Measurements from ENCODE around the gene MACROD2.
"Not testable (repeated sequence)": the region's sequence is repeated elsewhere in the genome, so short reads cannot be mapped to it uniquely, and the experiment has no call there.

MACROD2 gene

GRCh38 chr20:15977026-15977425 is 1981.7 kb downstream of the MACROD2 start:
- DNase-seq, result no peak

DNA sequence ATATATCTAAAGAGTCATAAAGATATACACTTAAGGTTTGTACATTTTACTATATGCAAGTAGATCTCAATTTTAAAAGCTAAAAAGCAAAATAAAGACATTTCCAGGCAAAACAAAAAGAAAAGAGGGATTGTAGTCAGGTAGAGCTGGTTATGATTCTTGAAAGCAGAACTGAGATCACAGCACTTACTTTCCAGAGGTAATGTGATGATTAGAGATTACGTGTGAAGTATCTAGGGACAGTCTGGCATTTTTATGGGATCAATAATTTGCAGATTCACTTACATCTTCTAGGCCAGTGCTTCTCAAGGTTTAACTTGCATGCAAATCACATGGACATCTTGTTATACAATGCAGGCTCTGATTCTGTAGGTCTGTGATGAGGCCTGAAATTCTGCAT is 1982.4 kb downstream of the MACROD2 start:
- no peak for DNase-seq

DNA sequence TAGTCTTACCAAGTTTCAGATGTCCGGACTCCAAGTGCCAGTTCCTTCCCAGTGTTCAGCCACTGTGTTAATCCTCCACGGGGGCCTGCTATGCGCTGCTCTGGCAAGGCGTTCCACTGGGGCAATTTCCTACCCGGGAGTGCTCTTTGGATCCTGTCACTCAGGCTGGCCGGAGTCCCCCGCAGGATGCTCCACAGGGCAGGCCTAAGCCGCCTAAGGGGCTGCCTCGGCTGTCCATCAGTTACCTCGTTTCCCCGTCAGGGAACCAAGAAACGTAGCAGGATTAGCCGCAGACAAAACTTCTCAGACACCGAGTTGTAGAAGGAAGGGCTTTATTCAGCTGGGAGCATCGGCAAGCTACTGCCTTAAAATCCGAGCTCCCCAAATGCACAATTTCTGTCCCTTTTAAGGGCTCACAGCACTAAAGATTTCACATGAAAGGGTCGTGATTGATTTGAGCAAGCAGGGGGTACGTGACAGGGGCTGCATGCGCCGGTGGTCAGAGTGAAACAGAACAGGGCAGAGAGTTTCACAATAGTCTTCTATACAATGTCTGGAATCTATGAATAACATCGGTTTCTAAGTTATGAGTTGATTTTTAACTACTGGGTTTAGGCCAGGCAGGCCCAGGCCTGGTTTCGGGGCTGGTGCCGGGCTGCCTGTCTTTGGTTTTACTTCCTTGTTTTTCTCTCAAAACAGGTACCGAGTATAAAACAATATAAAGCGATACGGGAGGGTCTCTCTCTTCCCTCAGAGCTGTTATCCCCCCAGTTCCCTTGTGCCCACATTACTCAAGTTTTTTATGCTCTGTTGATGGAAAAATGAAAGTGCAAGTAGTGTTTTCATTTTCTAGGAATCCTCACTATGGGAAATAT is 1990.4 kb downstream of the MACROD2 start:
- peak; percentile 33 for DNase-seq

DNA sequence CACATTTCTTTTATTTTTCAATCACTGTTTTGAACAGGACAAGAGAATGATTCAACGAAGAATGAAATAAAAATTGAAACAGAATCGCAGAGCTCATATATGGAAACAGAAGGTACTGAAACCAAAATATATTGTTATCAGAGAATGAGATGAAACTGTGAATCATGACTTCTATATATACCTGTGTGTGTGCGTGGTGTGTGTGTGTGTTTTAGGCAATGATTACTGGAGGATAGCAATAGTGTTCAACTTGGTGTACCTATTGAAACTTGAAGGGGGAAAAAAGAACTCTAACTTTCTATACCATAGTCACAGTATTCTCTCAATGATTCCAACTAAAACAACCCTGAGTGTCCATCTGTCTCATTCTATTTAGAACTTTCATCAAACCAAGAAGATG is 1991.4 kb downstream of the MACROD2 start:
- no peak for DNase-seq

- no peak for DNase-seq
These were observed 1996.0 kb downstream of the MACROD2 start for GRCh38 chr20:15991279-15991678.

DNA sequence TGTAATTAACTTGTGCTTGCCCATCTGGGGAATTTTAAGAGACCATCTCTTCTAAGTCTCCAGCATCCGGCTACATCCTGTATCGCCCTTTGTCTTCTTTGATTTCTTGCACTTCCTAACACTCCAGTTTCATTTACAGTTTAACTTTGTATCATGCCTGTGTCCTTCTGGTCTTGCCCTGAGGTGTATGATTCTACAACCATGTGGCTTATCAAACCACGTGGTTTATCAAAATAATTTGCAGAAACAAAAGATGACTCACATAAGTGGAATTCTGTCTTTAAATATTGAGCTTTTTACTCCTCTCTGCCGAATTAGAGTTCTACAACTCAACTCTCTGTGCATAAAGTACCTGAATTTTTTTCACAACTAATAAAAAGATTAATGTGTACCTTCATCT is 1997.2 kb downstream of the MACROD2 start:
- no peak for DNase-seq

DNA sequence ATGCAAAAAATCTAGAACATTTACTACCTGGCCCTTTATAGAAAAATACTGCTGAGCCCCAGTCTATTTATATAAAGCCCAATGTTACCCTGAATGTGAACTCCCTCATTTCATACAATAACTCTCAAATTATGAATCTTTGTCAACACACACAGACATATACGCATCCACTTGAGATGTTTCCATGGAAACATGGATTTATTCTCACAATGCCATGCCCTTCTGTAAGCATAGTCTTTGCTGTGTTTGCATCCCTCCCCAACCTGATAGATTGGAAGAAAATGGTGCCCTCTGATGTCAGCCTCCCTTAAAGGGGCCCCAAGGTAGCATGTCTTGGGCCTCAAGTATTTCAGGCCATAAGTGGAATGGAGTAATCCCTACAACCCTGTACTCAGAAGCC is 2004.8 kb downstream of the MACROD2 start:
- no peak for DNase-seq

- no peak for DNase-seq
These were observed 2006.0 kb downstream of the MACROD2 start for GRCh38 chr20:16001286-16001685.

- no peak for DNase-seq
These were observed 2008.0 kb downstream of the MACROD2 start for GRCh38 chr20:16003310-16003709.

- no peak for DNase-seq
These were observed 2009.0 kb downstream of the MACROD2 start for GRCh38 chr20:16004108-16004854.

- DNase-seq, result peak; percentile 5
These were observed 2010.0 kb downstream of the MACROD2 start for GRCh38 chr20:16005021-16005914.

DNA sequence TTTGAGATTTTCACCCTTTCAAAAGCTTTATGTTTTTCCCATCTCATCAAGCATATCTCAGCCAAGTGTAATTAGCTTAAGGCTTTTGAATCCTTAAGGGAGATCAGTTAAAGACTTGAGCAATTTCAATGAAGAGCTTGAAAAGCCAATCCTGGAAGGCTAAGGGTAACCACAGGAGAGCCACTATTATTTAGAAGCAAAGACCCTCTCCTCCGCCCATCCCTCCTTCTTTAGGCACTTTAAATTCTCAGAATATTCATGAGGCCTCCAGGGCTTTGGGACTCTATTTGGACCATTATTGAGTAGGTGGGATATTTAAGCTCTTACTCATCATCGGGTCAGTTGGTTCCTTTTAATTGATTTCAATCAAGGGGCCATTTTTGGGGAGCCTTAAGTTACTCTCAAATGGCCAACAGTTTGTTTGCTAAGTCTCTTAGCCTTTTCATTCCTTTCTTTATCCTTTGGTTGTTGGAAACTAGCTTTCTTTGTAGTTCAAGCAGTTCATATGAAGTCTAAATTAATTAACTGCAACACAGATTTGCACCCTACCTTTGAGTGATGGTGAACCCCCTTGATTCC is 2010.7 kb downstream of the MACROD2 start:
- no peak for DNase-seq

DNA sequence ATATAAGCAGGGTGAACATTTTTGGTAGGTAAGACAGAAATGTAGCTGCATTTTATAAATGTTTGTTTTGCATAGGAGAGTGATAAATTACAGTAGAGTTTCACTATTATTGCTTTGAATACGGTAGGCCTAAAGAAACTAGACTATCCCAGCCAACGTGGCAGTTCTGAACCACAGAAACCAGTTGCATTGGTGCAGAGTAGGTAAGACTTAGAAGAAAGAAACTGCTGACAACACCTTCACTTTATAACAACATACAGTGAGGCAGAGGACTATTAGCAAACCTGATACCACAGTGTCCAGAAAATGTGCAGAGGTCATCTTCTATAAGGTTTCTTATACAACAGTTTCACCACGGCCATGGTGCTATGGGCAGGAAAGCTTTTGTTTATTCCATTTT is 2011.8 kb downstream of the MACROD2 start:
- DNase-seq, result no peak

- peak; percentile 5 for DNase-seq
These were observed 2012.6 kb downstream of the MACROD2 start for GRCh38 chr20:16007962-16008361.

GRCh38 chr20:16011056-16011455 is 2015.7 kb downstream of the MACROD2 start:
- DNase-seq, result no peak

DNA sequence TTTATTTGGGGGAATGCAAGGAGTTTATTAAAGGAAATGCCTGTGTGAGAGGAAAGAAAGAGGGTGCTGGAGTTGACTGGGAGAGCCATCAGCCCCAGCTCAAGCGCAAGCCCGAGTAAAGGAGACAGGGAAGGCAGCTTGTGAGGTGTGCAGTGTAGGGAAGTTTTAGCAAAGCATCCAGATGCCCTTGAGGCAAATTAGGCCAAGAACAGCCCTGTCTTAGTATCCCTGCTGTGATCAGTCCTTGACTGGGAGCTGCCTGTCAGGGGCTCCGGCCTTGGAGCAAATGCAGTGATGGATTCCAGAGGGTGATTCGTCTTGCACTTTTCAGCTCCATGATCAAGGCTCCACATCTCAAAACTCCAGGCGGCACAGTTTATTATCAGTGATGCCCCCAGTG is 2016.2 kb downstream of the MACROD2 start:
- no peak for DNase-seq

GRCh38 chr20:16012934-16013333 is 2017.6 kb downstream of the MACROD2 start:
- not testable (repeated sequence) for DNase-seq

- DNase-seq, result no peak
These were observed 2018.3 kb downstream of the MACROD2 start for GRCh38 chr20:16013631-16014030.

DNA sequence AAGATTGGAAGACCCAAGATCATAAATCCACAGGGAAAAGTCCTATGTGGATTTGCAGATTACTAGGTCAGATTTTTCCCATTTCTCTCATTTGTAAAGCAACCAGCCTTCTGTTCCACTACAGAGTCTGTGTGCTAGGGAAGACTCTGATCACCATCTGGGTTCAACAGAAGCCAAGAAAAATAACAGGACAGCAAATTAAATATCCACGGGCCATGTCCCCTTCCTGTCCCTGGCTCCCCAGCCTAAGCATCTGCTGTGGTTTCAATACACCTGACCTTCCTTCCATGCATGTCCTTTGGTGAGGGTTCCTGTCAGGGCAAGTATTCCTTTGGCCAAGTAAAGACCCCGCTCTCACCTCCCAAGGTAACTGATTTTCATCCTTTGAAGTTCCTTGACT is 2019.1 kb downstream of the MACROD2 start:
- no peak for DNase-seq

DNA sequence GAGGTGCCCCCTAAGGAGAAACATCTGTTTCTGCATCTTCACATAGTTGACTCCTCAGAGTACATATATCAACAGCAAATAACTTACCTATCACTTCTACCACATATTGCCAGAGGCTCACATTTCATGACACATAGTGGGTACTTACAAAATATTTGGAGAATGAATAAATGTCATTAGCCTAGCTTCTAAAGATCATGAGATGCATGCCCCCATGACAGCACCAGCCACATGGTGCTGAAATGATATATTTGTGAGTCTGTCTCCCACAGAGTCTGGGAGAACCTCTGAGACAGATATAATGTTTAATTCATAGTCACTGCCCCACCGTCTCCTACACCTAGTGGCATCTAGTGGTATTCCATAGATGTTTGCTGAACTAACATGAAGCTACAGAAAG is 2022.3 kb downstream of the MACROD2 start:
- DNase-seq, result no peak

- no peak for DNase-seq
These were observed 2023.6 kb downstream of the MACROD2 start for GRCh38 chr20:16018881-16019280.

DNA sequence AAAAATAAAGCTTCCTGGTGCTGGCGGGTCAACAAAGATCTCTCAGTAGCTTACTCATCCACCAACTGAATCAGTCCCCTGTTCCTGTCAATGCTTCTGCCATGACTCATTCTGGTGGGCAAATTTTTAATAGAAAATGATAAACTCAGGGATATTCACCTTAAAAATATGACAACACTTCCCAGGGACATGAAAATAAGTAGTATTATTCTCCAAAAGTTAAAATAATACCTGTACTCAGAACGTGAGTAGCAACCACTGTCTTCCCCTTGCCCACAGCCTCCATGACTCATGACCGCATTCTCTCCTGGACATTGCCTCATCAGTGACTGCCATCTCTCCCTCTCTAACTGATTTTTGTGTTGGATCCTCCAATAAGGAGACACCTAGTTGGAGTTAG is 2025.7 kb downstream of the MACROD2 start:
- DNase-seq, result no peak

DNA sequence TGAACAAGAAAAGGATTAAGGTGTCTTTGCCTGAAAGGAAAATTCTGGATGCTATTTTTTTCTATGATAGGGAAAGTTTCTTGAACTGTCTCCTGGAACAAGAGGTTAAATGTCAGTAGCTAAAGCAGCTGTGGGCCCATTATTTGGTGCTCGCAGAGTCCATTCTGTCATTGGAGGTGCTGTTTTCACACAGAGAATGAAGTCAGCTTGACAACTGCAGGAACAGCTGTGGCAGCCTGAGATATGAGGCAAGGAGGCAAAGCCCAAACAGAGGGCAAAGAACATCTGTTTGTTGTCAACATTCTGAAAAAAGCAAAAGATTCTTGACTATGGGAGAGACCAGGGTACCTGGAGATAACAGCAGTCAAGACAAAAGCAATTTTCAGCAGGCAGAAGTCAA is 2029.8 kb downstream of the MACROD2 start:
- no peak for DNase-seq

Data from MV-4-11 (cell line).